Measurements from ENCODE around the gene MACROD2. TPM values are rescaled to one million over a fixed set of nuclear protein-coding genes. Genes with fewer than 3 reads are reported as not detected.

The MACROD2 gene
- total and polyA plus RNA-seq, 4 donors, result 0.66 to 10.5 (median 3.3) TPM

DNA sequence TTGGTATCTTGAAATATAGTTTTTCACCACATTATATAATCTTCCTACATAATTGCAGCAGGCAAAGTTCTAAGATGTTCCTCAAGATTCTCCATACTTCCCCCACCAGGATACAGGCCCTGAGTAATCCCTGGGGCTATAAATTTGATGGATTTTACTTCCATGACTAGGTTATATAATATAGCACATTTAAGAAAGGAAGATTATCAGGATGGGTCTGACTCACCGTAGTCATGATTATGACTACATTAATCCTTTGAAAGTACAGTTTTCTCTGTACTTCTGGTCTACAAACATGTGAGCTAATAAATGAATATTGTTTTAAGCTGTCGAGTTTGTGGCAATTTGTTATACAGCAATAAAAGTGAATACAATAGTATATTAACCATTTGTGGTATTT, 122.5 kb downstream of the MACROD2 start:
- 91% methylated on average over 2 of the region's 2 CpGs for WGBS
- no peak overlapping the region for H3K27ac ChIP-seq (ENCODE audit: low read depth in 1 of 2, low read length in 2 of 2)
- TF ChIP-seq, protein P1, sequence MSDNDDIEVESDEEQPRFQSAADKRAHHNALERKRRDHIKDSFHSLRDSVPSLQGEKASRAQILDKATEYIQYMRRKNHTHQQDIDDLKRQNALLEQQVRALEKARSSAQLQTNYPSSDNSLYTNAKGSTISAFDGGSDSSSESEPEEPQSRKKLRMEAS (IDR thresholded peaks at IDR 0.05), result no peak
- TF ChIP-seq, protein P2, sequence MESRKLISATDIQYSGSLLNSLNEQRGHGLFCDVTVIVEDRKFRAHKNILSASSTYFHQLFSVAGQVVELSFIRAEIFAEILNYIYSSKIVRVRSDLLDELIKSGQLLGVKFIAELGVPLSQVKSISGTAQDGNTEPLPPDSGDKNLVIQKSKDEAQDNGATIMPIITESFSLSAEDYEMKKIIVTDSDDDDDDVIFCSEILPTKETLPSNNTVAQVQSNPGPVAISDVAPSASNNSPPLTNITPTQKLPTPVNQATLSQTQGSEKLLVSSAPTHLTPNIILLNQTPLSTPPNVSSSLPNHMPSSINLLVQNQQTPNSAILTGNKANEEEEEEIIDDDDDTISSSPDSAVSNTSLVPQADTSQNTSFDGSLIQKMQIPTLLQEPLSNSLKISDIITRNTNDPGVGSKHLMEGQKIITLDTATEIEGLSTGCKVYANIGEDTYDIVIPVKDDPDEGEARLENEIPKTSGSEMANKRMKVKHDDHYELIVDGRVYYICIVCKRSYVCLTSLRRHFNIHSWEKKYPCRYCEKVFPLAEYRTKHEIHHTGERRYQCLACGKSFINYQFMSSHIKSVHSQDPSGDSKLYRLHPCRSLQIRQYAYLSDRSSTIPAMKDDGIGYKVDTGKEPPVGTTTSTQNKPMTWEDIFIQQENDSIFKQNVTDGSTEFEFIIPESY (IDR thresholded peaks at IDR 0.05), result no peak
- H3K9ac ChIP-seq (ENCODE audit: low read depth in 1 of 2, low read length in 2 of 2), result no peak overlapping the region
- H3K9me3 ChIP-seq (ENCODE audit: control insufficient read depth in 4 of 4, low read length in 3 of 4), result no peaks in the 10 kb centered on the region
- H3K4me1 ChIP-seq (ENCODE audit: control insufficient read depth in 4 of 4, insufficient read depth in 4 of 4, low read length in 3 of 4), result peaks cover 0 to 1% (median 0%) of the 10 kb centered on the region in 4 donors
- no peaks in the 10 kb centered on the region for H3K36me3 ChIP-seq (ENCODE audit: control insufficient read depth in 4 of 4, insufficient read depth in 3 of 4, low read depth in 1 of 4, low read length in 3 of 4)
- no peaks in the 10 kb centered on the region for H3K27me3 ChIP-seq (ENCODE audit: control insufficient read depth in 4 of 4, insufficient read depth in 4 of 4, low read length in 3 of 4)
- H3K4me3 ChIP-seq (ENCODE audit: low read depth in 1 of 3, low read length in 3 of 3), result no peak overlapping the region
- no peak for DNase-seq (ENCODE audit: low spot score)

DNA sequence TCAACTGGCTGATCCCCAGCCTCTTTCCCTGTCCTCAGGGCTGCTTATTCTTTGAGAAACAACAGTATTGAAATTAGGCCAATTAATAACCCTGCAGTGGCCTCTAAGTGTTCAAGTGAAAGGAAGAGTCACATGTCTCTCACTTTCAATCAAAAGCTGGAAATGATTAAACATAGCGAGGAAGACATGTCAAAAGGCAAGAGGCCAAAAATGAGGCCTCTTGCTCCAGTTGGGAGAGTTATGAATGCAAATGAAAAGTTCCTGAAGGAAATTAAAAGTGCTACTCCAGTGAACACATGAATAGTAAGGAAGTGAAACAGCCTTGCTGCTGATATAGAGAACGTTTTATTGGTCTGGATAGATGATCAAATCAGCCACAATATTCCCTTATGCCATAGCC, 131.5 kb downstream of the MACROD2 start:
- TF ChIP-seq, protein P3, sequence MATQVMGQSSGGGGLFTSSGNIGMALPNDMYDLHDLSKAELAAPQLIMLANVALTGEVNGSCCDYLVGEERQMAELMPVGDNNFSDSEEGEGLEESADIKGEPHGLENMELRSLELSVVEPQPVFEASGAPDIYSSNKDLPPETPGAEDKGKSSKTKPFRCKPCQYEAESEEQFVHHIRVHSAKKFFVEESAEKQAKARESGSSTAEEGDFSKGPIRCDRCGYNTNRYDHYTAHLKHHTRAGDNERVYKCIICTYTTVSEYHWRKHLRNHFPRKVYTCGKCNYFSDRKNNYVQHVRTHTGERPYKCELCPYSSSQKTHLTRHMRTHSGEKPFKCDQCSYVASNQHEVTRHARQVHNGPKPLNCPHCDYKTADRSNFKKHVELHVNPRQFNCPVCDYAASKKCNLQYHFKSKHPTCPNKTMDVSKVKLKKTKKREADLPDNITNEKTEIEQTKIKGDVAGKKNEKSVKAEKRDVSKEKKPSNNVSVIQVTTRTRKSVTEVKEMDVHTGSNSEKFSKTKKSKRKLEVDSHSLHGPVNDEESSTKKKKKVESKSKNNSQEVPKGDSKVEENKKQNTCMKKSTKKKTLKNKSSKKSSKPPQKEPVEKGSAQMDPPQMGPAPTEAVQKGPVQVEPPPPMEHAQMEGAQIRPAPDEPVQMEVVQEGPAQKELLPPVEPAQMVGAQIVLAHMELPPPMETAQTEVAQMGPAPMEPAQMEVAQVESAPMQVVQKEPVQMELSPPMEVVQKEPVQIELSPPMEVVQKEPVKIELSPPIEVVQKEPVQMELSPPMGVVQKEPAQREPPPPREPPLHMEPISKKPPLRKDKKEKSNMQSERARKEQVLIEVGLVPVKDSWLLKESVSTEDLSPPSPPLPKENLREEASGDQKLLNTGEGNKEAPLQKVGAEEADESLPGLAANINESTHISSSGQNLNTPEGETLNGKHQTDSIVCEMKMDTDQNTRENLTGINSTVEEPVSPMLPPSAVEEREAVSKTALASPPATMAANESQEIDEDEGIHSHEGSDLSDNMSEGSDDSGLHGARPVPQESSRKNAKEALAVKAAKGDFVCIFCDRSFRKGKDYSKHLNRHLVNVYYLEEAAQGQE (IDR thresholded peaks at IDR 0.05), result no peak
- TF ChIP-seq, protein P1 (IDR thresholded peaks at IDR 0.05), result no peak
- TF ChIP-seq, protein P2 (IDR thresholded peaks at IDR 0.05), result no peak
- no peak for TF ChIP-seq JUND (IDR thresholded peaks at IDR 0.05)
- TF ChIP-seq, protein P4, sequence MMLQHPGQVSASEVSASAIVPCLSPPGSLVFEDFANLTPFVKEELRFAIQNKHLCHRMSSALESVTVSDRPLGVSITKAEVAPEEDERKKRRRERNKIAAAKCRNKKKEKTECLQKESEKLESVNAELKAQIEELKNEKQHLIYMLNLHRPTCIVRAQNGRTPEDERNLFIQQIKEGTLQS (IDR thresholded peaks at IDR 0.05), result no peak
- TF ChIP-seq NR2F2 (IDR thresholded peaks at IDR 0.05), result no peak
- no peak for TF ChIP-seq HNF4G (IDR thresholded peaks at IDR 0.05)

More for the DNA sequence above, 131.5 kb downstream of the MACROD2 start:
- H3K9me3 ChIP-seq (ENCODE audit: control insufficient read depth in 4 of 4, low read length in 3 of 4), result no peaks in the 10 kb centered on the region
- H3K4me3 ChIP-seq (ENCODE audit: low read depth in 1 of 3, low read length in 3 of 3), result no peak overlapping the region
- no peak overlapping the region for H3K9ac ChIP-seq (ENCODE audit: low read depth in 1 of 2, low read length in 2 of 2)
- H3K27ac ChIP-seq (ENCODE audit: low read depth in 1 of 2, low read length in 2 of 2), result no peak overlapping the region
- 78% methylated on average over 2 of the region's 2 CpGs for WGBS
- no peak for DNase-seq (ENCODE audit: low spot score)
- H3K36me3 ChIP-seq (ENCODE audit: control insufficient read depth in 4 of 4, insufficient read depth in 3 of 4, low read depth in 1 of 4, low read length in 3 of 4), result no peaks in the 10 kb centered on the region
- H3K27me3 ChIP-seq (ENCODE audit: control insufficient read depth in 4 of 4, insufficient read depth in 4 of 4, low read length in 3 of 4), result no peaks in the 10 kb centered on the region
- H3K4me1 ChIP-seq (ENCODE audit: control insufficient read depth in 4 of 4, insufficient read depth in 4 of 4, low read length in 3 of 4), result peaks cover 0 to 2% (median 0%) of the 10 kb centered on the region in 4 donors

Measured in liver (tissue), 9 donors.